Trophoblast cell (in vitro differentiated cells and primary cell): Measurements from ENCODE around the gene NFIC.

Experiments
- DNase-seq, 2 donors: peaks; one replicate each; pipeline ENCODE4 v3.0.0-alpha.2; 2016
- H2AFZ ChIP-seq: 2 replicates; pipeline ENCODE4 v1.6.1; 2013; ENCODE audit warnings: low read length, moderate library complexity, mild to moderate bottlenecking; ENCODE audit not compliant: insufficient read depth, poor library complexity
- H2AK5ac ChIP-seq: 2 replicates; pipeline ENCODE4 v1.6.1; 2013; ENCODE audit warnings: mild to moderate bottlenecking, low read length
- H2BK120ac ChIP-seq: 2 replicates; pipeline ENCODE4 v1.6.1; 2013; ENCODE audit warnings: low read length, mild to moderate bottlenecking, moderate library complexity; ENCODE audit not compliant: insufficient read depth, poor library complexity
- H2BK12ac ChIP-seq: 2 replicates; pipeline ENCODE4 v1.6.1; 2013; ENCODE audit warnings: mild to moderate bottlenecking, low read length, moderate library complexity
- H2BK5ac ChIP-seq: 2 replicates; pipeline ENCODE4 v1.6.1; 2013; ENCODE audit warnings: low read length, low read depth, moderate library complexity, mild to moderate bottlenecking; ENCODE audit not compliant: poor library complexity
- H3K14ac ChIP-seq: 2 replicates; pipeline ENCODE4 v1.6.1; 2013; ENCODE audit warnings: mild to moderate bottlenecking, low read length
- H3K18ac ChIP-seq: 2 replicates; pipeline ENCODE4 v1.6.1; 2013; ENCODE audit warnings: mild to moderate bottlenecking, low read length
- H3K23ac ChIP-seq: 2 replicates; pipeline ENCODE4 v1.6.1; 2013; ENCODE audit warnings: low read length
- H3K27ac ChIP-seq: 2 replicates; pipeline ENCODE4 v1.5.1; 2013; ENCODE audit warnings: low read depth, mild to moderate bottlenecking, inconsistent platforms, low read length, moderate library complexity
- H3K27me3 ChIP-seq: 2 replicates; pipeline ENCODE4 v1.6.1; 2013; ENCODE audit warnings: inconsistent platforms, mild to moderate bottlenecking, low read length, moderate library complexity; ENCODE audit not compliant: insufficient read depth
- H3K36me3 ChIP-seq, 2 experiments: 1 replicate in 1 of 2; 2 replicates in 1 of 2; pipeline ENCODE4 v1.6.1; 2013; ENCODE audit warnings: low read length in 2 of 2, mild to moderate bottlenecking in 2 of 2, moderate library complexity in 1 of 2; ENCODE audit not compliant: insufficient read depth in 2 of 2, control insufficient read depth in 1 of 2
- H3K4ac ChIP-seq: 2 replicates; pipeline ENCODE4 v1.6.1; 2013; ENCODE audit warnings: low read depth, mild to moderate bottlenecking, low read length, moderate library complexity
- H3K4me1 ChIP-seq, 2 experiments: 1 replicate in 1 of 2; 2 replicates in 1 of 2; pipeline ENCODE4 v1.6.1; 2013; ENCODE audit warnings: low read length in 2 of 2, mild to moderate bottlenecking in 2 of 2, moderate library complexity in 1 of 2; ENCODE audit not compliant: insufficient read depth in 2 of 2, control insufficient read depth in 1 of 2
- H3K4me2 ChIP-seq: 2 replicates; pipeline ENCODE4 v1.6.1; 2013; ENCODE audit warnings: inconsistent platforms, mild to moderate bottlenecking, low read length, moderate library complexity
- H3K4me3 ChIP-seq: 2 replicates; pipeline ENCODE4 v1.5.1; 2013; ENCODE audit warnings: mild to moderate bottlenecking, low read depth, low read length, inconsistent platforms
- H3K79me1 ChIP-seq: one replicate; pipeline ENCODE4 v1.6.1; 2013; ENCODE audit warnings: low read length
- H3K79me2 ChIP-seq: 2 replicates; pipeline ENCODE4 v1.6.1; 2013; ENCODE audit warnings: low read length, mild to moderate bottlenecking; ENCODE audit not compliant: control insufficient read depth, insufficient read depth, poor library complexity
- H3K9ac ChIP-seq: 2 replicates; pipeline ENCODE4 v1.6.1; 2013; ENCODE audit warnings: mild to moderate bottlenecking, low read length
- H3K9me3 ChIP-seq: 2 replicates; pipeline ENCODE4 v1.6.1; 2013; ENCODE audit warnings: low read depth, mild to moderate bottlenecking, control low read depth, inconsistent platforms, low read length; ENCODE audit not compliant: insufficient read depth
- H4K12ac ChIP-seq: 2 replicates; pipeline ENCODE4 v1.6.1; 2013; ENCODE audit warnings: low read depth, mild to moderate bottlenecking, low read length, moderate library complexity
- H4K8ac ChIP-seq: 2 replicates; pipeline ENCODE4 v1.6.1; 2013; ENCODE audit warnings: low read depth, mild to moderate bottlenecking, low read length, moderate library complexity
- H4K91ac ChIP-seq: one replicate; pipeline ENCODE4 v1.6.1; 2013; ENCODE audit warnings: low read depth, mild to moderate bottlenecking, low read length, moderate library complexity
- WGBS: extraction: QIAGEN DNeasy Blood & Tissue Kit; methylation state at CpG from one replicate; pipeline ENCODE4 v1.1.7; 2013; ENCODE audit warnings: missing lambda C conversion rate; ENCODE audit not compliant: insufficient read length, insufficient coverage; ENCODE audit errors: extremely low coverage; 5-methylcytosine and 5-hydroxymethylcytosine counted together

The NFIC gene

GRCh38 chr19:3343619-3344502 lies 22.5 kb upstream of the NFIC start:
- no peak overlapping the region for H2BK12ac ChIP-seq
- H3K36me3 ChIP-seq = no peaks in the 10 kb centered on the region
- H3K4me2 ChIP-seq = no peak overlapping the region
- no peak overlapping the region for H2BK5ac ChIP-seq
- H2AFZ ChIP-seq = no peak overlapping the region
- no peak overlapping the region for H4K91ac ChIP-seq
- DNase-seq = peak; percentile 83 to 89
- no peak overlapping the region for H2BK120ac ChIP-seq
- no peaks in the 10 kb centered on the region for H3K27me3 ChIP-seq
- H3K23ac ChIP-seq = no peak overlapping the region
- H3K79me2 ChIP-seq = no peaks in the 10 kb centered on the region
- no peak overlapping the region for H3K27ac ChIP-seq
- H3K9ac ChIP-seq = no peak overlapping the region
- H3K14ac ChIP-seq = no peak overlapping the region
- H4K12ac ChIP-seq = no peak overlapping the region
- H3K9me3 ChIP-seq = peaks cover 2% of the 10 kb centered on the region
- H3K4me1 ChIP-seq = no peaks in the 10 kb centered on the region
- no CpG with 5 or more reads among the region's 26 CpGs for WGBS
- H3K18ac ChIP-seq = no peak overlapping the region
- no peak overlapping the region for H4K8ac ChIP-seq
- H3K4me3 ChIP-seq = no peak overlapping the region
- no peak overlapping the region for H3K4ac ChIP-seq
- no peak overlapping the region for H2AK5ac ChIP-seq
- no peaks in the 10 kb centered on the region for H3K79me1 ChIP-seq

GRCh38 chr19:3344608-3345598 lies 21.5 kb upstream of the NFIC start:
- H3K79me2 ChIP-seq = no peaks in the 10 kb centered on the region
- no peaks in the 10 kb centered on the region for H3K4me1 ChIP-seq
- H3K27ac ChIP-seq = no peak overlapping the region
- H2BK12ac ChIP-seq = no peak overlapping the region
- no peak overlapping the region for H4K91ac ChIP-seq
- peaks cover 2% of the 10 kb centered on the region for H3K9me3 ChIP-seq
- no peaks in the 10 kb centered on the region for H3K27me3 ChIP-seq
- H3K9ac ChIP-seq = no peak overlapping the region
- H3K4me2 ChIP-seq = no peak overlapping the region
- no CpG with 5 or more reads among the region's 25 CpGs for WGBS
- H2AK5ac ChIP-seq = no peak overlapping the region
- H3K79me1 ChIP-seq = no peaks in the 10 kb centered on the region
- no peak overlapping the region for H3K23ac ChIP-seq
- H2AFZ ChIP-seq = no peak overlapping the region
- no peak overlapping the region for H4K12ac ChIP-seq
- peak in 1 of 2 donors; percentile 49 for DNase-seq
- no peak overlapping the region for H2BK120ac ChIP-seq
- H4K8ac ChIP-seq = no peak overlapping the region
- no peak overlapping the region for H2BK5ac ChIP-seq
- no peaks in the 10 kb centered on the region for H3K36me3 ChIP-seq
- H3K4me3 ChIP-seq = no peak overlapping the region
- H3K14ac ChIP-seq = no peak overlapping the region
- no peak overlapping the region for H3K4ac ChIP-seq
- no peak overlapping the region for H3K18ac ChIP-seq

- no peak overlapping the region for H2BK5ac ChIP-seq
- no peak overlapping the region for H3K4me2 ChIP-seq
- no peak overlapping the region for H4K8ac ChIP-seq
- no peak overlapping the region for H3K9ac ChIP-seq
- H3K4me1 ChIP-seq = no peaks in the 10 kb centered on the region
- no peak overlapping the region for H3K27ac ChIP-seq
- H3K18ac ChIP-seq = no peak overlapping the region
- H3K36me3 ChIP-seq = no peaks in the 10 kb centered on the region
- no peak overlapping the region for H2AFZ ChIP-seq
- no peak for DNase-seq
- H3K14ac ChIP-seq = no peak overlapping the region
- H3K4ac ChIP-seq = no peak overlapping the region
- H4K12ac ChIP-seq = no peak overlapping the region
- peaks cover 2% of the 10 kb centered on the region for H3K9me3 ChIP-seq
- no peak overlapping the region for H3K4me3 ChIP-seq
- no peaks in the 10 kb centered on the region for H3K27me3 ChIP-seq
- H3K23ac ChIP-seq = no peak overlapping the region
- no peak overlapping the region for H2AK5ac ChIP-seq
- no peaks in the 10 kb centered on the region for H3K79me1 ChIP-seq
- H3K79me2 ChIP-seq = no peaks in the 10 kb centered on the region
- H2BK12ac ChIP-seq = no peak overlapping the region
- H4K91ac ChIP-seq = no peak overlapping the region
- WGBS = no CpG with 5 or more reads among the region's 15 CpGs
- no peak overlapping the region for H2BK120ac ChIP-seq
These were observed 20.4 kb upstream of the NFIC start for GRCh38 chr19:3345850-3346460.

GRCh38 chr19:3346677-3347353 lies 19.6 kb upstream of the NFIC start:
- Histone ChIP-seq H3K14ac (no peak overlapping the region), H2BK120ac (no peak overlapping the region), H3K4ac (no peak overlapping the region), H3K79me1 (no peaks in the 10 kb centered on the region), H4K8ac (no peak overlapping the region), H3K27me3 (no peaks in the 10 kb centered on the region), H2BK12ac (no peak overlapping the region), H3K27ac (no peak overlapping the region), H4K12ac (no peak overlapping the region), H2AK5ac (no peak overlapping the region), H3K4me1 (no peaks in the 10 kb centered on the region), H3K4me3 (no peak overlapping the region), H3K23ac (no peak overlapping the region), H3K18ac (no peak overlapping the region), H3K9me3 (peaks cover 2% of the 10 kb centered on the region), H3K4me2 (no peak overlapping the region), H2AFZ (no peak overlapping the region), H4K91ac (no peak overlapping the region), H3K36me3 (no peaks in the 10 kb centered on the region), H2BK5ac (no peak overlapping the region), H3K79me2 (no peaks in the 10 kb centered on the region), H3K9ac (no peak overlapping the region)
- DNase-seq = no peak
- WGBS = no CpG with 5 or more reads among the region's 23 CpGs
